GM12864 (cell line): ENCODE data around the gene KSR2.

Source experiments
- DNase-seq: peaks from one replicate; pipeline ENCODE4 v3.0.0-alpha.2; 2011; ENCODE audit warnings: low read depth
- H3K4me3 ChIP-seq: 2 replicates; pipeline ENCODE4 v1.5.1; 2011; ENCODE audit warnings: mild to moderate bottlenecking, low read depth, low read length, control low read depth
- TF ChIP-seq, protein P1 (sequence below): IDR thresholded peaks from 2 replicates; pipeline ENCODE4 v1.5.1; 2011; ENCODE audit warnings: low read depth, mild to moderate bottlenecking, moderate library complexity, low read length, control low read depth, inconsistent platforms; ENCODE audit errors: missing control alignments

The KSR2 gene

DNA sequence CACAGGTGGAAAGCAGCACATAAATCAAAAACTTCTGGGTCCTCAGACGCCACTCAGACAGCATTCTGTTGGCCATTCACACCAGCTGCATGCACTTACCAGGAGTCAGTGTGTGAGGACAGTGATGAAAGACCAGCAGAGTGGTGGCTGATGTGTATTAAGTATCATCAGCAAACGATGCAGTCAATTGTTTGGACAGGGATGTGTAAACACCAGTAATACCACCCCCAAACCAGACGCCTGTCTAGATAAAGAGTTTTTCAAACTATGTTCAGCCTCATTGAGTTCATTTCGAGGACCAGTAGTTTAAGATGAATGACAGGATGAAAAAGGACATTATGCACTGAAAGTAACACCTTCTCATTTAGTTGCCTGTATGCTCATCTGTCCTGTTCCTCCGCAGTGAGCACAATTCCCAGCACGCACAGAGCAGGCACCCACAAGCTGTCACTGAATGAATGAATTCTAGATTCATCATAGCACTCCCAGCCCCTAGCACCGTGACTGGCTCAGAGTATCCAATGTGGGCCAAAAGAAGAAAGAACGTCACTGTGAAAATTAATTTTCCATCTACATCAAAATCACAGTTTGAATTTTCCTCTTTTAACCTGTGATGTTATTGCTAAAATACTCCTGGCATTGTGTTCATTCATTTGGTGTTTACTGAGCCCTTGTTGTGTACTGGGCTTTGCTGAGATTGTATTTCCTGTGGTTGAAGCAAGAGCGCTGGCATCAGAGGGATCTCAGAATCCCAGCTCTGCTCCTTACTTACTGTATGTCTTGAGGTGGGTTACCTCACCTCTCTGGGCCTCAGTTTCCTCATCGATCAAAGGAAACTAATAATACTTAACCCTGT is 482.6 kb downstream of the KSR2 start:
- H3K4me3 ChIP-seq, result no peak overlapping the region
- no peak for DNase-seq
- TF ChIP-seq, protein P1, sequence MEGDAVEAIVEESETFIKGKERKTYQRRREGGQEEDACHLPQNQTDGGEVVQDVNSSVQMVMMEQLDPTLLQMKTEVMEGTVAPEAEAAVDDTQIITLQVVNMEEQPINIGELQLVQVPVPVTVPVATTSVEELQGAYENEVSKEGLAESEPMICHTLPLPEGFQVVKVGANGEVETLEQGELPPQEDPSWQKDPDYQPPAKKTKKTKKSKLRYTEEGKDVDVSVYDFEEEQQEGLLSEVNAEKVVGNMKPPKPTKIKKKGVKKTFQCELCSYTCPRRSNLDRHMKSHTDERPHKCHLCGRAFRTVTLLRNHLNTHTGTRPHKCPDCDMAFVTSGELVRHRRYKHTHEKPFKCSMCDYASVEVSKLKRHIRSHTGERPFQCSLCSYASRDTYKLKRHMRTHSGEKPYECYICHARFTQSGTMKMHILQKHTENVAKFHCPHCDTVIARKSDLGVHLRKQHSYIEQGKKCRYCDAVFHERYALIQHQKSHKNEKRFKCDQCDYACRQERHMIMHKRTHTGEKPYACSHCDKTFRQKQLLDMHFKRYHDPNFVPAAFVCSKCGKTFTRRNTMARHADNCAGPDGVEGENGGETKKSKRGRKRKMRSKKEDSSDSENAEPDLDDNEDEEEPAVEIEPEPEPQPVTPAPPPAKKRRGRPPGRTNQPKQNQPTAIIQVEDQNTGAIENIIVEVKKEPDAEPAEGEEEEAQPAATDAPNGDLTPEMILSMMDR, result no peak

DNA sequence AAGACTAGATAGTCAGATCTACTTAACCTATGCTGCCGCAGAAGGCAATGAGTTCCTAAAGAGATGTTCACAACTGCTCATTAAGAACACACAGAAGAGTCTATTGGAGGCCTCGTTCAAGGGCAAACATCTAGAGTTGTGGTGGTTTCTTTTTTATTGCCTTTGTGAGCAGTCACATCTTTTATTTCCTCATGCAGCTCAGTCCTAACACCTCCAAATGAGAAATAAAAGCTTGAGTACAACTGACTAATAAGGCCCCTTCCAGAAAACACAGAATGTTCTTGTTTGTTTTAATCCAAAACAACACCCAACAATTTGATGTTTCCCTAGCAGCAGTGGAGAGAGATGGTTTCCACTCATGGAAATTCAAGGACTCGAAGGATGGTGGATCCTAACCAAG is 483.9 kb downstream of the KSR2 start:
- TF ChIP-seq, protein P1, result no peak
- DNase-seq, result no peak
- no peak overlapping the region for H3K4me3 ChIP-seq

DNA sequence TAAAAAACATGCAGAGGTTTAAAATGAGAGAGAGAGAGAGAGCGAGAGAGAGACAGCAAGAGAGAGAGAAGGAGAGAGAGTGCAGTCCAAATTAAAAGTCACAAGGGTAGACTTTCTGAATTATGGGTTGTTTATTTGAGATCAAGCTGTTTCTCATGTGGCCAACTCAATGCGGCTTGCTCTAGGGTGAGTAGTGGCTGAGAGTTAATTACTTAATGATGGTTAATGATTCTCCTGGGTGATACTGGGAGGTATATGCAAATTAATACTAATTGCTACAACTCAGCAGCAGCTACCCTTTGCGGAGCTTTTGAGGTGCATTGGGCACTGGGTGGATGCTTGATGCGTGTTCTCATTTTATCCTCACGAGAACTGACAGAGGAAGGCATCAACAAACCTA is 485.3 kb downstream of the KSR2 start:
- no peak for DNase-seq
- TF ChIP-seq, protein P1, result no peak
- no peak overlapping the region for H3K4me3 ChIP-seq

DNA sequence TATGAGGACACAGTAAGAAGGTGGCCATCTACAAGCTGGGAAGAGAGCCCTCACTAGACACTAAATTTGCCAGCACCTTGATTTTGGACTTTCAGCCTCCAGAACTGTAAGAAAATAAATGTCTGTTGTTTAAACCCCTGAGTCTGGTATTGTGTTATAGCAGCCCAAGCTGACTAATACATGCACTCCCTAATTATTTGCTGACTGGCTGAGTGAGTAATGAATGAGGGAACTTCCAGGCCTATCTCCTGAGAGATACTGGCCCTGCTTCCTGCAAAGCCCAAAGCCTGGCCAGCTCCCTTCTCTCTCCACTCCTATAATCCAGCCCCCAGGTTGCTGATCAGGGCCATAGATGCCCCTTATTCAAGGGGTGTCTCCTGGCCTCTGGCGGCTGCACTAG is 487.3 kb downstream of the KSR2 start:
- no peak overlapping the region for H3K4me3 ChIP-seq
- TF ChIP-seq, protein P1, result no peak
- DNase-seq, result no peak

DNA sequence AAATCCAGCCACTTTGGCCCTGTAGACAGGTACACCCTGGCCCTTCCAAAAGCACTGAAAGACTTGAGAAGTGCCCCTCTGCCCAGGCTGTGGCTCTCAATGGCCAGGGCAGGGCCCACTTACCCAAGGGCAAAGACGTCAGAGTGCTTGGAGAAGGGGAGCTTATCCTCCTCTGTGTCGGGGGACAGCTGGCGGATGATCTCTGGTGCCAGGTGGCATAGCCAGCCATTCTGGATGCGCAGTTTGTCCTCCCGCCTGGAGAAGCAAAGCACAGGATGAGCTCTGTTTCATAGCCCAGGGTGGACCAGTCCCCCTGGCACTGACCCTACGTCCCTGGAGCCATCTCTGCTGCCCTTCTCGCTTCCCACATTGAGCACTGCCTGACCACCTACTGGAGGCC is 492.4 kb downstream of the KSR2 start:
- TF ChIP-seq, protein P1, result no peak
- no peak overlapping the region for H3K4me3 ChIP-seq
- no peak for DNase-seq

DNA sequence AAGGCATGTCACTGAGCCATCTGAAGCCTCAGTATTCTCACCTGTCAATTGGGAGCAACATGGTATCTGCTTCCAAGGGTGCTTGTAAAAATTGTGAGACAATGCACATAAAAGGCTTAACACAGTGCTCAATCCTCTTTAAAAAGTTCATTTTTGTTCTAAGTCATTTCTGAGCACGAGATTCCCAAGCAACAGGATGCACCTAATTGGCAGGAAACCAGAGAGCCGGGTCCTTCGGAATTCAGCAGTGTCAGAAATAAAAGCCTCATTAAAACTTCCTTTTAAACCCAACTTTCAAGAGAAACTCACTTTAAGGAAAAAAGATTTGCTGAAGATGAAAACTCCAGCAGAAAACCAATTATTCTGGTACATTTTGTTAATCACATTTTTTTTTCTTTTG is 494.9 kb downstream of the KSR2 start:
- H3K4me3 ChIP-seq, result no peak overlapping the region
- no peak for DNase-seq
- TF ChIP-seq, protein P1, result no peak

DNA sequence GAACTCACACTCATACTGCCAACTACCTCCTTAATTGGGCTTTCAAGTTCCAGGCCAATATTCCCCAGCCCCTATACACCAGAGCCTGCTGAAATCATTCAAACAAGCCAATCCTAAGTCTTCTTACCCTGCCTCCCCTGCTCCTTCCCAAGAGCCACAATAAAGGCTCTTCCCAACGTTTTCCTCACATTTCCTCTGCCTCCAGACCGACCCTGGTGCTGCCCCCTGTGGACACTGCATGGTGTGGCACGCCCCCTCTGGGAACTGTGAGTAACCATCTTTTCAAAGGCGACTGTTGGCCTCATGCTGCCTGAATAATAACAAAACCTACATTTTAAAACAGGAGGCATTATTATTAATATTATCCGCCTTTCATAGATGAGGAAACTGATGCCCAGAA is 495.8 kb downstream of the KSR2 start:
- no peak overlapping the region for H3K4me3 ChIP-seq
- TF ChIP-seq, protein P1, result peak; percentile 50
- no peak for DNase-seq
